HG03558 (cell line): ENCODE results near the gene LONRF2.
A peak's percentile ranks its signal among the peaks of the same experiment; 100 is the strongest.
"Not testable (repeated sequence)": the region's sequence is repeated elsewhere in the genome, so short reads cannot be mapped to it uniquely, and the experiment has no call there.

Experiments
- ATAC-seq: cut with Tn5 transposase; IDR thresholded peaks from one replicate; pipeline ENCODE4 v1.9.1; 2021; ENCODE audit warnings: moderate number of reproducible peaks; ENCODE audit not compliant: unreplicated experiment; ENCODE audit errors: extremely low read depth

The LONRF2 gene

DNA sequence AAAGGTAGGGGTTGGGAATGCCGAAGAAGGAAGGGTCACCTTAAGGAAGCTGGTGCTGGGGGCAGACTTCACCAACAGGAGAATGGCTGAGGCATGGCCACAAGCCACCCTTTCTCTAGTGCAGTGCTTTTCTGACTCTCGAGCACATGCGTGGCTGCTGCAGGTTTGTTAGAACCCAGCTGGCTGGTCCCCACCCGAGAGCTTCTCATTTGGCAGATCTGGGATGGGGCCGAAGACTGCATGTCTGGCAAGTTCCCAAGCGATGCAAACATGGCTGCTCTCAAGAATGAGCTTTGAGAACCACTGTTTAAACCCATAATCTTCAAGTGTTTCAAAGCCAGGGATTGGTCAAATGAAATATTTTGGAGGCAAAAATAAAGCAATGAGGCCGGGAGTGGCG, 63.2 kb downstream of the LONRF2 start:
- ATAC-seq: no peak

- ATAC-seq: no peak
These were observed 64.4 kb downstream of the LONRF2 start for GRCh38 chr2:100257939-100258338.

GRCh38 chr2:100256849-100257248, 65.5 kb downstream of the LONRF2 start:
- ATAC-seq: no peak

GRCh38 chr2:100256416-100256815, 65.9 kb downstream of the LONRF2 start:
- no peak for ATAC-seq

DNA sequence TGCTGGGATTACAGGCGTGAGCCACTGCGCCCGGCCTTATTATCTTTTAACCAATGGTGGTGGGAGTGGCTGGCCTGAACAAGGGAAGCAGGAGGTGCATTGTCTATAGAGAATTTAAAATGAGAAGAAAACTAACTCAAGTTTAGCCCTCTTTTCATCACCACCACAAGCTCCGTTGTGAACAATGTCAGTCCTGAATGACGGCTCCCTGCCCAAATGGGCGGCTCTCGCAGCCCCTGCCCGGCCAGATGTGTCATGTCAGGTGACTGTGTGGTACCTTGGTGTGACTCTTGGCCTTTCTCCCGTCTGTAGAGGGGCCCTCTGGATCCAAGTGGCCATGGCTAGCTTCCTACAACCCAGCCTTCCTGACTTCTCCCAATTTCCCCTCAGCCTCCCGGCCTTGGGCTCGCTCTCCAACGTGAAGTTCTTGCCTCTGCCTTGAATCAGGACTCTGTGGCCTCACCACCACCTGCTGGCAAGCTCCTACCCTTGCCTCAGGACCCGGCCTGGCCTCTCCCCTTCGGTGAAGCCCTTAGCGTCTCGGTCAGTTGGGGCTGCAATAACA, 67.6 kb downstream of the LONRF2 start:
- no peak for ATAC-seq

DNA sequence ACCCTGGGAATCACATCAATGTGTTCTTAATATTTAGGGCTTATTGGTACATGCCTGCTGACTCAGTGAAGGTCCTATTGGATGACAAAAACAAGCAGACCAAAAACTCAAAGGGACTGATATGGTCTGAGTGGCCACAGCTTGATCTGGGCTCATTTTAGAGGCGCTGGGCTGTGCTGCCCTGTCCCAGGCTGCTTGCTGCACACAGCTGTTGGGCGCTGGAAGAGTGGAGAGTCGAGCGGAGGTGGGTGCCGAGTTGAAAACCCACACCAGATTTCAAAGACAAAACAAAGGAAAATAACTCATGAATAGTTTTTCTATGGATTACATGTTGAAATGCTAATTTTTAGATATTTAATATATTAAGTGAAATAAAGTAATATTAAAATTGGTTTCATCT, 68.5 kb downstream of the LONRF2 start:
- ATAC-seq: no peak

GRCh38 chr2:100252811-100253698, 69.2 kb downstream of the LONRF2 start:
- ATAC-seq: no peak

- no peak for ATAC-seq
These were observed 71.7 kb downstream of the LONRF2 start for GRCh38 chr2:100250645-100251044.

- ATAC-seq: no peak
These were observed 73.3 kb downstream of the LONRF2 start for GRCh38 chr2:100248971-100249370.

DNA sequence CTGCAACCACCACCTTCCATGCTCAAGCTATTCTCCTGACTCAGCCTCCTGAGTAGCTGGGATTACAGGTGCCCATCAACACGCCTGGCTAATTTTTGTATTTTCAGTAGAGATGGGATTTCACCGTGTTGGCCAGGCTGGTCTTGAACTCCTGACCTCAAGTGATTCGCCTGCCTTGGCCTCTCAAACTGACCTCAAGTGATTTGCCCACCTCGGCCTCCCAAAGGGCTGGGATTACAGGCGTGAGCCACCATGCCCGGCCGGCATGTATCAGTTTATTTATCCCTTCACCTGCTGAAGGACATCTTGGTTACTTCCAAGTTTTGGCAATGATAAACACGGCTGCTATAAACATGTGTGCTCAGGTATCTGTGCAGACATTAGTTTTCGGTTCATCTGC, 73.7 kb downstream of the LONRF2 start:
- ATAC-seq: not testable (repeated sequence)

DNA sequence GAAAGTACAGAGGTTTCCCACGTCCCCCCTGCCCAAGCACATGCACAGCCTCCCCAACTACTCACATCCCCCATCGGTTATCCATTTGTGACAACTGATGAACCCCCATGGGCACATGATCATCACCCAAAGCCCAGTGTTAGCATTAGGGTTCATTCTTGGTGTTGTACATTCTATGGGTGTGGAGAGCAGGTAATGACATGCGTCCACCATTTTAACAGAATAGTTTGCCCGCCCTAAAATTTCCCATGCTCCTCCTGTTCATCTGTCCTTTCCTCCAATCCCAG, 74.3 kb downstream of the LONRF2 start:
- ATAC-seq: no peak

- ATAC-seq: peak; percentile 63
These were observed 74.9 kb downstream of the LONRF2 start for GRCh38 chr2:100247256-100248043.

GRCh38 chr2:100246163-100247145, 75.8 kb downstream of the LONRF2 start:
- ATAC-seq: no peak

GRCh38 chr2:100245681-100246080, 76.6 kb downstream of the LONRF2 start:
- no peak for ATAC-seq

- ATAC-seq: no peak
These were observed 77.3 kb downstream of the LONRF2 start for GRCh38 chr2:100244881-100245605.

GRCh38 chr2:100243631-100244030, 78.7 kb downstream of the LONRF2 start:
- no peak for ATAC-seq

DNA sequence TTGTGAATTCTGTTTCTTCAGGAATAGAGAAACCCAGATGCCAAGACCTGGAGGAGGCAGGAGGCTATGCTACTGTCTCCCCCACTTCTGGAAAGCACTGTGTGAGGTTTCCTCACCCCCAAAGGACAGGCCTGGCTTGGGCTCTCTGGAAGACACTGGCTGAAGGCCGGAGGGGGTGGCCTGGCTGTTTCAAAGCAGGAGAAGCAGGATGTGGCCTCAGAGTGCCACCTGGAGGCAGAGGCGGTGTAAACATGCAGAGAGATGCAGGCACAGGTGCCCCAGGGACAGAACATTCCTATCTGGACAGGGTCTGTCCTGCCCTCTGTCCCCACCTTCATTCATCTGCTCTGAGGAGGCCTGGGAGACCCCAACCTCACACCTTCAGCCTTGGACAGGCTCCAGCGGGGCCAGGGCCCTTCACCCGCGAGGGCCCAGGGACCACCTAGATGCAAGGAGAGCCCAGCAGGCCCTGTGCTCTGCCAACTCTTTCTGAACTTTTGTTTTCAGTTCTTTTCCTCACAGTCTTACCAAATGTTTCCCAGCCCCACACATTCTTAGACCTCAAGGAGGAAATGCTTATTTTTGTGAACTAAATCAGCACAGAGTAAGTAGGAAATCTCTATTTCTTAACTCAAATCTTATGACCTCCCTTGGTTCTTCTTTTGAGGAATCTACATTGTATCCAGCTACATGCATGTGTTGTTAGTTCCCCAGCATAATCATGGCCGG, 79.2 kb downstream of the LONRF2 start:
- ATAC-seq: no peak

GRCh38 chr2:100242476-100242875, 79.8 kb downstream of the LONRF2 start:
- no peak for ATAC-seq

DNA sequence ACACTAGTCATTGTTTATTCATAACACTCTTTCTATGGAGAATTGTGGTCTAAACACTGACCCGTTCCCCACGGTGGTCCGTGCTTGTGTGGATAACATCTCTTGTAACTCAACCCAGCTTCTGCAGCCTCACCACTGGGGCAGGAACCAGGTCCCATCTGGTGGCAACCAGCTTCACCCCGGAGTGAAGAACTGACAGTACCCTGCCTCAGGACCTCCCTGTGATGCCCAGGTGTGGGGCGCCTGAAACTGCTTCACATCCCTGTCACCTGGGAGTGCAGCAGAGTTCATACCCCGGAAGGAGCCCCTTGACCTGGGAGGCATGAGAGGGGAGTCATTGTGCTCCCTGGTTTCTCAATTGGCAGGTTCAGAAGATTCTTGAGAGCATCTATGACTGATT, 81.1 kb downstream of the LONRF2 start:
- ATAC-seq: no peak
